Upper lobe of left lung (tissue), 4 donors: ENCODE measurements around the gene KLHL4.

ENCODE experiments used
- EP300 ChIP-seq, 4 donors: sonication (generic); formaldehyde crosslinking; IDR thresholded peaks; one replicate each; pipeline ENCODE4 v1.5.1; 2017; ENCODE audit warnings: antibody characterized with exemption in 4 of 4, control low read depth in 2 of 4
- POLR2A ChIP-seq, 4 donors: fragments of 450-650 bp; IDR thresholded peaks; one replicate each; pipeline ENCODE4 v1.5.1; 2016 to 2017; ENCODE audit warnings: antibody characterized with exemption in 4 of 4, mild to moderate bottlenecking in 2 of 4
- TF ChIP-seq, protein P1 (sequence below), 6 experiments: fragments of 450-650 bp in 4 of 6; fragments of 200-600 bp in 2 of 6; sonication (generic) in 2 of 6; IDR thresholded peaks; one replicate each; pipeline ENCODE4 v1.5.1; 2016 to 2019; ENCODE audit warnings: antibody characterized with exemption in 6 of 6

DNA sequence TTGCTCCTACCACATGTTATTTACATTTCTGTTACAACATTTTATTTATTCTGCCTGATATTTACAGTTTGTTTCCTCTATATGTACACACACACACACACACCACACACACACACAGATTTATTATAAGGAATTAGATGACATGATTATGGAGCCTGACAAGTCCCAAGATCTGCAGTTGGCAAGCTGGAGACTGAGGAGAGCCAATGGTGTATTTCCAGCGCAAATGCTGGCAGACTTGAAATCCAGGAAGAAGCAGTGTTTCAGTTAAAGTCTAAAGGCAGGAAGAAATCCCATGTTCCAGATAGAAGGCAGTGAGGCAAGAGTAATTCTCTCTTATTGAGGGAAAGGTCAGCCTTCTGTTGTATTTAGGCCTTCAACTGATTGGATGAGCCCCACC is 1.8 kb upstream of the KLHL4 start:
- TF ChIP-seq, protein P1, sequence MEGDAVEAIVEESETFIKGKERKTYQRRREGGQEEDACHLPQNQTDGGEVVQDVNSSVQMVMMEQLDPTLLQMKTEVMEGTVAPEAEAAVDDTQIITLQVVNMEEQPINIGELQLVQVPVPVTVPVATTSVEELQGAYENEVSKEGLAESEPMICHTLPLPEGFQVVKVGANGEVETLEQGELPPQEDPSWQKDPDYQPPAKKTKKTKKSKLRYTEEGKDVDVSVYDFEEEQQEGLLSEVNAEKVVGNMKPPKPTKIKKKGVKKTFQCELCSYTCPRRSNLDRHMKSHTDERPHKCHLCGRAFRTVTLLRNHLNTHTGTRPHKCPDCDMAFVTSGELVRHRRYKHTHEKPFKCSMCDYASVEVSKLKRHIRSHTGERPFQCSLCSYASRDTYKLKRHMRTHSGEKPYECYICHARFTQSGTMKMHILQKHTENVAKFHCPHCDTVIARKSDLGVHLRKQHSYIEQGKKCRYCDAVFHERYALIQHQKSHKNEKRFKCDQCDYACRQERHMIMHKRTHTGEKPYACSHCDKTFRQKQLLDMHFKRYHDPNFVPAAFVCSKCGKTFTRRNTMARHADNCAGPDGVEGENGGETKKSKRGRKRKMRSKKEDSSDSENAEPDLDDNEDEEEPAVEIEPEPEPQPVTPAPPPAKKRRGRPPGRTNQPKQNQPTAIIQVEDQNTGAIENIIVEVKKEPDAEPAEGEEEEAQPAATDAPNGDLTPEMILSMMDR (IDR thresholded peaks at IDR 0.05) = no peak
- no peak for TF ChIP-seq POLR2A (IDR thresholded peaks at IDR 0.05)
- no peak for TF ChIP-seq EP300 (IDR thresholded peaks at IDR 0.05)
